ENCODE measurements around the gene CMC1.
"Not testable (repeated sequence)": the region's sequence is repeated elsewhere in the genome, so short reads cannot be mapped to it uniquely, and the experiment has no call there.

CMC1 gene

DNA sequence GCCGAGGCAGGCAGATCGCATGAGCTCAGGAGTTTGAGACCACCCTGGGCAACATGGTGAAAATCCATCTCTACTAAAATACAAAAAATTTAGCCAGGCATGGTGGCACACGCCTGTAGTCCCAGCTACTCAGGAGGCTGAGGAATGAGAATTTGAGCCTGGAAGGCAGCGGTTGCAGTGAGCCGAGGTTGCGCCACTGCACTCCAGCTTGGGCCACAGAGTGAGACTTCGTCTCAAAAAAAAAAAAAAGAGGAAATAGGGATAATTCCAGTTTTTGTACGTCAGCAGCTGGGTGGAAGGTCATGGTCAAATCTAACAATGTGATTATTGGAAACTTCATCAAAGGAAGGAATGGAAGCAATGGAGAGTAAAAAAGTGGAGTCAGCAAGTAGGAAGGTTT, 3.1 kb downstream of the CMC1 start:
- Histone ChIP-seq H3K27me3 (ENCODE audit: insufficient read depth, low read length) (no peaks in the 10 kb centered on the region), H3K4me3 (ENCODE audit: low read depth, low read length) (no peak overlapping the region), H2AFZ (ENCODE audit: low read length, unreplicated experiment) (no peak overlapping the region), H3K4me1 (ENCODE audit: control insufficient read depth, insufficient read depth, low read length, unreplicated experiment) (peaks cover 13% of the 10 kb centered on the region), H3K36me3 (ENCODE audit: insufficient read depth, low read length) (no peaks in the 10 kb centered on the region), H3K27ac (ENCODE audit: low read depth, low read length) (no peak overlapping the region), H3K79me2 (ENCODE audit: control insufficient read depth, insufficient read depth, low read length, unreplicated experiment) (peaks cover 62% of the 10 kb centered on the region)

DNA sequence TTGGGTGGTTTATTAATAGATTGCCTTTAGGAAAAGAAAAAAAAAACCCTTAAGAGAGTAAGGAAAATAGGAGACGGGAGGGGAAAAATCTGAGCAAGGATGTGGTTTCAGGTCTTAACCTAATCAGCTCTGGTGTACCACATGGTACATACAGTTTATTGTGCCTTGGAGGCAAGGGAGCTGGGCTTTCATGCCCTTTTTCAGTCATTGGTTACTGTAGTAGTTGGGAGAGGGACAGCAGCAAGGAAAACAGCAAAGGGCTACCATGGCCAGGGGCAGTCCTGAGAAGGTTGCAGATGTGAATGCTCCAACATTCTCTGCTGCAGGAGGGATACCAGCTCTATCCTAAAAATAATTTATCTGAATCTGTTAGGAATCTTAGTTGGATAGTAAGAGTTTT, 5.9 kb downstream of the CMC1 start:
- no peak overlapping the region for H2AFZ ChIP-seq (ENCODE audit: low read length, unreplicated experiment)
- peaks cover 5% of the 10 kb centered on the region for H3K4me1 ChIP-seq (ENCODE audit: control insufficient read depth, insufficient read depth, low read length, unreplicated experiment)
- no peak overlapping the region for H3K4me3 ChIP-seq (ENCODE audit: low read depth, low read length)
- H3K36me3 ChIP-seq (ENCODE audit: insufficient read depth, low read length) = no peaks in the 10 kb centered on the region
- peaks cover 68% of the 10 kb centered on the region for H3K79me2 ChIP-seq (ENCODE audit: control insufficient read depth, insufficient read depth, low read length, unreplicated experiment)
- no peaks in the 10 kb centered on the region for H3K27me3 ChIP-seq (ENCODE audit: insufficient read depth, low read length)
- no peak overlapping the region for H3K27ac ChIP-seq (ENCODE audit: low read depth, low read length)

DNA sequence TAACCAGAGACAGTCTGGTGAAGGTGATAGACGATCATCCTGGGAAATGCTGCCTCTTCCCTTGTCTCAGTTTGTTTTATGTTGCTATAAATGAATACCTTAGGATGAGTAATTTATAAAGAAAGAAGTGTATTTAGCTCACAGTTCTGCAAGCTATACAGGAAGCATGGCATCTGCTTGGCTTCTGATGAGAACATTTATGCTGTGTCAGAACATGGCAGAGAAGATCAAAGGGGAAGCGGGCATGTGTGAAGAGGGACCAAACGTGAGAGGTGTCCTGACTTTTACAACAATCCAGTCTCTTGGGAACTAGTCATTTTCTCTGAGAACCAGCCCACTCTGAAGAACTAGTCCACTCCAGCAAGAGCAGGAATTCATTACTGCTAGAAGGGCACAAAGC, 9.6 kb downstream of the CMC1 start:
- Histone ChIP-seq H3K27ac (ENCODE audit: low read depth, low read length) (no peak overlapping the region), H3K4me1 (ENCODE audit: control insufficient read depth, insufficient read depth, low read length, unreplicated experiment) (no peaks in the 10 kb centered on the region), H3K36me3 (ENCODE audit: insufficient read depth, low read length) (no peaks in the 10 kb centered on the region), H3K27me3 (ENCODE audit: insufficient read depth, low read length) (no peaks in the 10 kb centered on the region), H3K79me2 (ENCODE audit: control insufficient read depth, insufficient read depth, low read length, unreplicated experiment) (peaks cover 42% of the 10 kb centered on the region), H3K4me3 (ENCODE audit: low read depth, low read length) (no peak overlapping the region), H2AFZ (ENCODE audit: low read length, unreplicated experiment) (no peak overlapping the region)

DNA sequence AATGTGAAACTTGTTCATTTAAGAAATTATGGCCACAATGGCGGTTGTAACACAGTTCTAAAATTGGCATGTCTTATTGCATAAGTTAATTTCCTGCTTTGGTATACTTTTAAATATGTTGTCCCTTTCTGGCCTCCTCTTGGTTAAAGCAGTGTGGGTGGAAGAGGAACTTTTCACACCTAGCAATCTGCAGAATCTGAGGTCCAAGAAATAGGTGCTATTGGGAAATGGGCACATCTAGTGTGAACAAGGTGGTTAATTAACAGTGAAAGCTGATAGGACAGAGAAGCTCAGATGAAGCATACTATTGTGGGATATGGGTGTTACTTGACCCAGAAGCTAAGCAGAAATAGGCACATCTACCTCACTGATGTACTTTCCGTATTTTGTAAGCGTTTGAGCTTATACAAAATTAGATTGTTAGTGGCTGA, 10.6 kb downstream of the CMC1 start:
- no peaks in the 10 kb centered on the region for H3K27me3 ChIP-seq (ENCODE audit: insufficient read depth, low read length)
- no peak overlapping the region for H3K4me3 ChIP-seq (ENCODE audit: low read depth, low read length)
- no peak overlapping the region for H3K27ac ChIP-seq (ENCODE audit: low read depth, low read length)
- no peak overlapping the region for H2AFZ ChIP-seq (ENCODE audit: low read length, unreplicated experiment)
- no peaks in the 10 kb centered on the region for H3K4me1 ChIP-seq (ENCODE audit: control insufficient read depth, insufficient read depth, low read length, unreplicated experiment)
- H3K36me3 ChIP-seq (ENCODE audit: insufficient read depth, low read length) = no peaks in the 10 kb centered on the region
- peaks cover 35% of the 10 kb centered on the region for H3K79me2 ChIP-seq (ENCODE audit: control insufficient read depth, insufficient read depth, low read length, unreplicated experiment)

DNA sequence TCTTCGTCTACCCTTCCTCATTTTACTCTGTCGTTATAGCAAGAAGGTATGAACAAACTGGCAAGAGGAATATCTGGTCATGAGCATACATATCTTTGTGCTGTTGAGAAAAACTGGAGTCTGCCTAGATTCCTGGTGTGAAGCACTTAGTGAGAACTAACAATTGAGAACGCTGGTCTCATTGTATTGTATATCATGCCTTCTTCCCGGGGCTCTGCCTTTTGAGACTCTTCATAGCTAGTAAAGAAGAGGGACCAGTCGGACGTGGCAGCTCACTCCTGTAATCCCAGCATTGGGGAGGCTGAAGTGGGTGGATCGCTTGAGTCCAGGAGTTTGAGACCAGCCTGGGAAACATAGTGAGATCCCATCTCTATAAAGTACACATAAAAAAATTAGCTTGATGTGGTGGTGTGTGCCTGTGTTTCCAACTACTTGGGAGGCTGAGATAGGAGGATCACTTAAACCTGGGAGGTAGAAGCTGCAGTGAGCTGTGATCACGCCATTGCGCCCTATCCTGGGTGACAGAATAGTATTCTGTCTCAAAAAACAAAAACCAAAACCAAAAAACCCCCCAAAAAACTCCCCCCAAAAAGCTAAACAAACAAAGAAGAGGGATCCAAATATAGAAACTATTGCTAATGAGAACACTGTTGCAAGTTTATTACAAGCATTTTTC, 11.8 kb downstream of the CMC1 start:
- Histone ChIP-seq H3K4me3 (ENCODE audit: low read depth, low read length) (no peak overlapping the region), H3K27ac (ENCODE audit: low read depth, low read length) (no peak overlapping the region), H3K36me3 (ENCODE audit: insufficient read depth, low read length) (no peaks in the 10 kb centered on the region), H3K79me2 (ENCODE audit: control insufficient read depth, insufficient read depth, low read length, unreplicated experiment) (peaks cover 25% of the 10 kb centered on the region), H2AFZ (ENCODE audit: low read length, unreplicated experiment) (no peak overlapping the region), H3K27me3 (ENCODE audit: insufficient read depth, low read length) (no peaks in the 10 kb centered on the region), H3K4me1 (ENCODE audit: control insufficient read depth, insufficient read depth, low read length, unreplicated experiment) (no peaks in the 10 kb centered on the region)

DNA sequence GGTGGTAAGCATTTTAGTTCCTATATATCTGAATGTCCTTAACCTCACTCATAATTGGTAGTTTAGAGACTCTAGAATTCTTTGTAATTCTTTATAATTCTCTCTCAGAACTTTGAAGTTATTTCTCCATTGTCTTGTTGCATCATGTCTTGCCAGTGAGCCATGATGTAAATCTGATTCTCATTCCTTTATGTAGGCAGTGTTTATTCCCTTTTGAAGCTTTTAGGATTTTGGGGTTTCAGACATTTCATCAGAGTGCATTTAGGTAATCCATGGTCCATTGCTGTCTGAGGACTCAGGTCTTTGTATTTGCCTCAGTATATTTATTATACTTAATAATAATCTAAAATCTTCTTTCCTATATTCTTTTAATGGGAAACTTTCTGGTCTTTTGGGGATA, 20.6 kb downstream of the CMC1 start:
- H3K4me1 ChIP-seq (ENCODE audit: control insufficient read depth, insufficient read depth, low read length, unreplicated experiment) = no peaks in the 10 kb centered on the region
- H3K4me3 ChIP-seq (ENCODE audit: low read depth, low read length) = no peak overlapping the region
- no peaks in the 10 kb centered on the region for H3K27me3 ChIP-seq (ENCODE audit: insufficient read depth, low read length)
- H3K27ac ChIP-seq (ENCODE audit: low read depth, low read length) = no peak overlapping the region
- H3K36me3 ChIP-seq (ENCODE audit: insufficient read depth, low read length) = no peaks in the 10 kb centered on the region
- H3K79me2 ChIP-seq (ENCODE audit: control insufficient read depth, insufficient read depth, low read length, unreplicated experiment) = peaks cover 13% of the 10 kb centered on the region
- no peak overlapping the region for H2AFZ ChIP-seq (ENCODE audit: low read length, unreplicated experiment)

DNA sequence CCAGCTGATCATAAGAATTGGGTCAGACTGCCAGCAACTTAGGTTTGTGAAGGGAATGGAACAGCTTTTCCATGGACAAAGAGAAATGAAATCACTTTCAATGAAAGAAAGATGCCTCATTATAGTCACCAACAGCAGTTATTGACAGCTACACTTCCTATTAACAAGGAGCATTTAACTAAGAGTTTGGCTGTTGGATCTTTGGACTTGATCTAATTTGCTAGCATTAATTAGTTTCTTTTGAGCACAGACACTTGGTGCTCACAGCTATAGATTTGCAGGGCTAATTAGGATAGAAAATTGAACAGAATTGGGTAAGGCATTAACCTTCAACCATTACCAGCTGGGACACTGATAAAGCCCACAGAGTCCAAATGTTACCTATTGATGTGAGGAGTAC, 24.2 kb downstream of the CMC1 start:
- H3K4me1 ChIP-seq (ENCODE audit: control insufficient read depth, insufficient read depth, low read length, unreplicated experiment) = peaks cover 8% of the 10 kb centered on the region
- no peak overlapping the region for H3K27ac ChIP-seq (ENCODE audit: low read depth, low read length)
- H3K79me2 ChIP-seq (ENCODE audit: control insufficient read depth, insufficient read depth, low read length, unreplicated experiment) = peaks cover 6% of the 10 kb centered on the region
- peaks cover 7% of the 10 kb centered on the region; the same call in 1 of the 2 replicates for H3K36me3 ChIP-seq (ENCODE audit: insufficient read depth, low read length)
- H3K4me3 ChIP-seq (ENCODE audit: low read depth, low read length) = no peak overlapping the region
- no peak overlapping the region for H2AFZ ChIP-seq (ENCODE audit: low read length, unreplicated experiment)
- H3K27me3 ChIP-seq (ENCODE audit: insufficient read depth, low read length) = no peaks in the 10 kb centered on the region

DNA sequence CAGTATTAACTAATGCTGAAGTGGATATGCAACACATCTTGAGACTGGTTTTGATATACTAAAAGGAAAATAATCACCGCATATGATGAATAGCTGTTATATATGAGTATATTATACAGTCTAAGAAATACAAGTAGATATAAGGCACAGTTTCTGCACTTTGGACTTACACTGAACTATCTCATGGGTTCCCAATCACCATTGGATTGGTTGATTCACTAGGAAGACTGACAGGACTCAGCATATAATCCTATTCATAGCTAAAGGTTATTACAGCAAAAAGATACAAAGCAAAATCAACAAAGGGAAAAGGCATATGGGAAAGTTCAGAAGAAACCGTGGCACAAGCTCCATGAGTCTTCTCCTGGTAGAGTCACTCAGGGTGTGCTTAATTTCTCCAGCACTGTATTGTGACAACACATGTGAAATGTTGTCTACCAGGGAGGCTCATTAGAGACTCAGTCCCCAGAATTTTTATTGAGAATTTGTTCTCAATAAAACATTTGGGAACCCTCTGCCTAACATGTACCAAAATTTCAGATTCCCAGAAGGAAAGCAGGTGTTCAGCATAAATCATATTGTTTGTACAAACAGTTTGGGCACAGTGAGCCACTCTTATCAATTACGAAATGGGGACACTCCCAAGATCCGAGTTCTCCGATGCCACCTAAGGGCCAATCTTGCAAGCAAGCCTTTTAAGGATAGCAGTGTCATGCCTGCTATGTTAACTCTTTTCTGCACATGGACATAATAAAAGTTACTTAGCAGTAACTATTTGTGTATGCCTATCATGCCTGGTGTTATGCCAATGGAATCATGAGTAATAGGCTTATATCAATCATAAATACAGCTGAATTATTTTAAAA, 26.8 kb downstream of the CMC1 start:
- H3K4me3 ChIP-seq (ENCODE audit: low read depth, low read length) = no peak overlapping the region
- peaks cover 8% of the 10 kb centered on the region for H3K4me1 ChIP-seq (ENCODE audit: control insufficient read depth, insufficient read depth, low read length, unreplicated experiment)
- peaks cover 20% of the 10 kb centered on the region for H3K36me3 ChIP-seq (ENCODE audit: insufficient read depth, low read length)
- H3K27me3 ChIP-seq (ENCODE audit: insufficient read depth, low read length) = no peaks in the 10 kb centered on the region
- H3K27ac ChIP-seq (ENCODE audit: low read depth, low read length) = no peak overlapping the region
- H3K79me2 ChIP-seq (ENCODE audit: control insufficient read depth, insufficient read depth, low read length, unreplicated experiment) = no peaks in the 10 kb centered on the region
- H2AFZ ChIP-seq (ENCODE audit: low read length, unreplicated experiment) = no peak overlapping the region

DNA sequence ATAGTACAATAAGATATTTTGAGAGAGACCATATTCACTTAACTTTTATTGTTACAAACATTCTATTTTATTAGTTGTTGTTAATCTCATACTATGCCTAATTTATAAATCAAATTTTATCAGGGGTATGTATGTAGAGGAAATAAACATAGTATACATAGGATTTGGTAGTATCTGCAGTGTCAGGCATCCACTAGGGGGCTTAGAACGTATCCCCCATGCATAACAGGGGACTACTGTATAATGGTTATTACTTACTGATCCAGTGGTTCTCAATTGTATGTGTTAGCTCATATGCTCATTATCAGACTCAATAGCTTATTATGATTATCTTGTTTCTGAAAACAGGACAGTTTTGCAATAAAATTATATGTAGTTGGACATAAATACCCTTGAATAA, 27.6 kb downstream of the CMC1 start:
- H2AFZ ChIP-seq (ENCODE audit: low read length, unreplicated experiment) = no peak overlapping the region
- no peaks in the 10 kb centered on the region for H3K79me2 ChIP-seq (ENCODE audit: control insufficient read depth, insufficient read depth, low read length, unreplicated experiment)
- H3K27ac ChIP-seq (ENCODE audit: low read depth, low read length) = no peak overlapping the region
- H3K36me3 ChIP-seq (ENCODE audit: insufficient read depth, low read length) = peaks cover 24% of the 10 kb centered on the region
- no peaks in the 10 kb centered on the region for H3K27me3 ChIP-seq (ENCODE audit: insufficient read depth, low read length)
- H3K4me1 ChIP-seq (ENCODE audit: control insufficient read depth, insufficient read depth, low read length, unreplicated experiment) = peaks cover 8% of the 10 kb centered on the region
- no peak overlapping the region for H3K4me3 ChIP-seq (ENCODE audit: low read depth, low read length)

DNA sequence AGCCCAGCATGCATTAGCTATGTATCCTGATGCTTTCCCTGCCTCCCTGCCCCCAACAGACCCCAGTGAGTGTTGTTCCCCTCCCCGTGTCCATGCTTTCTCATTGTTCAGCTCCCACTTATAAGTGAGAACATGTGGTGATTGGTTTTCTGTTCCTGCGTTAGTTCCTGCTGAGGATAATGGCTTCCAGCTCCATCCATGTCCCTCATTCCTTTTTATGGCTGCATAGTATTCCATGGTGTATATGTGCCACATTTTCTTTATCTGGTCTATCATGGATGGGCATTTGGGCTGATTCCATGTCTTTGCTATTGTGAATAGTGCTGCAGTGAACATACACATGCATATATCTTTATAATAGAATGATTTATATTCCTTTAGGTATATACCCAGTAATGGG, 28.5 kb downstream of the CMC1 start:
- not testable (repeated sequence) for H3K27me3 ChIP-seq (ENCODE audit: insufficient read depth, low read length); H2AFZ ChIP-seq (ENCODE audit: low read length, unreplicated experiment); H3K4me3 ChIP-seq (ENCODE audit: low read depth, low read length); H3K4me1 ChIP-seq (ENCODE audit: control insufficient read depth, insufficient read depth, low read length, unreplicated experiment); H3K79me2 ChIP-seq (ENCODE audit: control insufficient read depth, insufficient read depth, low read length, unreplicated experiment); H3K27ac ChIP-seq (ENCODE audit: low read depth, low read length)
- H3K36me3 ChIP-seq (ENCODE audit: insufficient read depth, low read length) = peaks cover 29% of the 10 kb centered on the region

DNA sequence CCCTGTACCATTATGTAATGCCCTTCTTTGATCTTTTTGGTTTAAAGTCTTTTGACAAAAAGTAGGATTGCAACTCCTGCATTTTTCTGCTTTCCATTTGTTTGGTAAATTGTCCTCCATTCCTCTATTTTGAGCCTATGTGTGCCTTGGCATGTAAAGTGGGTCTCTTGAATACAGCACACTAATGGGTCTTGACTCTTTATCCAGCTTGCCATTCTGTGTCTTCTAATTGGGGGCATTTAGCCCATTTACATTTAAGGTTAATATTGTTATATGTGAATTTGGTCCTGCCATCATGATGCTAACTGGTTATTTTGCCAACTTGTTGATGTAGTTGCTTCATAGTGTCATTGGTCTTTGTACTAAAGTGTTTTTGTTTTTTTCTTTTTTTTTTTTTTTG, 32.4 kb downstream of the CMC1 start:
- H3K4me1 ChIP-seq (ENCODE audit: control insufficient read depth, insufficient read depth, low read length, unreplicated experiment) = no peaks in the 10 kb centered on the region
- H3K79me2 ChIP-seq (ENCODE audit: control insufficient read depth, insufficient read depth, low read length, unreplicated experiment) = peaks cover 2% of the 10 kb centered on the region
- peaks cover 30% of the 10 kb centered on the region for H3K36me3 ChIP-seq (ENCODE audit: insufficient read depth, low read length)
- no peaks in the 10 kb centered on the region for H3K27me3 ChIP-seq (ENCODE audit: insufficient read depth, low read length)
- no peak overlapping the region for H2AFZ ChIP-seq (ENCODE audit: low read length, unreplicated experiment)
- no peak overlapping the region for H3K27ac ChIP-seq (ENCODE audit: low read depth, low read length)
- H3K4me3 ChIP-seq (ENCODE audit: low read depth, low read length) = no peak overlapping the region
